ENCODE measurements around the gene VPS33B. TPM values are rescaled to one million over a fixed set of nuclear protein-coding genes. Genes with fewer than 3 reads are reported as not detected.

The VPS33B gene
- total and polyA plus RNA-seq, 4 experiments from 2014 or later, result 4.7 to 27.8 (median 19.1) TPM

Other genes with a start within 250 kb of the VPS33B start
- 10 to 100 TPM; 37.2 to 40.3 TPM for gene FURIN, start 154.0 kb downstream of the VPS33B start, total RNA-seq
- gene FURIN, start 154.0 kb downstream of the VPS33B start, polyA plus RNA-seq, result 10 to 100 TPM in 1 of 2 donors, 1 to 10 TPM in 1; 1.6 to 11.6 TPM
- 1 to 10 TPM; 2.3 to 3.0 TPM for gene FES, start 138.1 kb downstream of the VPS33B start, total RNA-seq
- gene FES, start 138.1 kb downstream of the VPS33B start, polyA plus RNA-seq, result not detected
- 100 to 1,000 TPM; 123 to 126 TPM for gene MAN2A2, start 119.3 kb downstream of the VPS33B start, total RNA-seq
- gene MAN2A2, start 119.3 kb downstream of the VPS33B start, polyA plus RNA-seq, result 10 to 100 TPM in 1 of 2 donors, 1 to 10 TPM in 1; 1.3 to 12.2 TPM
- gene HDDC3, start 90.0 kb downstream of the VPS33B start, total RNA-seq, result 10 to 100 TPM; 27.4 to 28.3 TPM
- gene HDDC3, start 90.0 kb downstream of the VPS33B start, polyA plus RNA-seq, result 10 to 100 TPM; 34.6 to 38.7 TPM
- 10 to 100 TPM; 71.1 to 72.3 TPM for gene UNC45A, start 87.3 kb downstream of the VPS33B start, total RNA-seq
- 10 to 100 TPM; 41.7 to 68.9 TPM for gene UNC45A, start 87.3 kb downstream of the VPS33B start, polyA plus RNA-seq
- 10 to 100 TPM; 14.0 to 15.6 TPM for gene RCCD1, start 67.7 kb downstream of the VPS33B start, total RNA-seq
- gene RCCD1, start 67.7 kb downstream of the VPS33B start, polyA plus RNA-seq, result 1 to 10 TPM; 2.0 to 4.7 TPM
- 1 to 10 TPM; 8.1 to 8.6 TPM for gene PRC1, start 28.1 kb downstream of the VPS33B start, total RNA-seq
- gene PRC1, start 28.1 kb downstream of the VPS33B start, polyA plus RNA-seq, result 1 to 10 TPM; 2.3 TPM
- gene SV2B, start 77.7 kb upstream of the VPS33B start, total RNA-seq, result under 1 TPM in 1 of 2 experiments, not detected in 1; 0.03 TPM
- not detected for gene SV2B, start 77.7 kb upstream of the VPS33B start, polyA plus RNA-seq

Measured in CD4-positive, alpha-beta memory T cell (primary cell).